OCI-LY3 (cell line): ENCODE measurements around the gene CEP57L1.
A peak's percentile ranks its signal among the peaks of the same experiment; 100 is the strongest.

ENCODE experiments used
- H2AFZ ChIP-seq: fragments of 200-600, 300-600 bp; shearing (Covaris generic); 2 replicates; pipeline ENCODE4 v1.6.0; 2014; ENCODE audit warnings: antibody characterized with exemption, low read depth, low read length
- H3K27ac ChIP-seq: fragments of 200-600, 300-600 bp; sonication (generic); 2 replicates; pipeline ENCODE4 v1.5.1; 2014; ENCODE audit warnings: mild to moderate bottlenecking, low read length, moderate library complexity, mixed read lengths
- H3K27me3 ChIP-seq: fragments of 200-600, 300-600 bp; sonication (generic); 2 replicates; pipeline ENCODE4 v1.6.1; 2014; ENCODE audit warnings: low read depth, low read length, mixed read lengths
- H3K36me3 ChIP-seq: fragments of 200-600, 300-600 bp; sonication (generic); replicated peaks from 2 replicates; pipeline ENCODE3; 2014; ENCODE audit warnings: low read depth, low read length, mixed read lengths
- H3K4me1 ChIP-seq: fragments of 300-600, 200-600 bp; sonication (generic); 2 replicates; pipeline ENCODE4 v1.6.1; 2014; ENCODE audit warnings: low read length, mixed read lengths
- H3K4me2 ChIP-seq: fragments of 200-600, 300-600 bp; sonication (generic); 2 replicates; pipeline ENCODE4 v1.6.1; 2014; ENCODE audit warnings: low read length, mixed read lengths
- H3K4me3 ChIP-seq: fragments of 300-600, 200-600 bp; sonication (generic); 2 replicates; pipeline ENCODE4 v1.5.1; 2014; ENCODE audit warnings: antibody characterized with exemption, mild to moderate bottlenecking, low read length, moderate library complexity
- H3K79me2 ChIP-seq: fragments of 300-600, 200-600 bp; shearing (Covaris generic); 2 replicates; pipeline ENCODE4 v1.6.1; 2014; ENCODE audit warnings: mild to moderate bottlenecking, low read length, mixed read lengths
- H3K9ac ChIP-seq: fragments of 300-600, 200-600 bp; shearing (Covaris generic); 2 replicates; pipeline ENCODE4 v1.6.0; 2014; ENCODE audit warnings: mild to moderate bottlenecking, low read length, moderate library complexity
- H3K9me3 ChIP-seq: fragments of 200-600, 300-600 bp; shearing (Covaris generic); 2 replicates; pipeline ENCODE4 v1.6.1; 2014; ENCODE audit warnings: low read length, mixed read lengths; ENCODE audit not compliant: insufficient read depth
- H4K20me1 ChIP-seq: fragments of 200-600, 300-600 bp; sonication (generic); 2 replicates; pipeline ENCODE4 v1.6.1; 2016; ENCODE audit warnings: low read length, mixed read lengths; ENCODE audit not compliant: insufficient read depth
- EZH2phosphoT487 ChIP-seq: fragments of 200-600 bp; shearing (Covaris generic); IDR thresholded peaks from 2 replicates; pipeline ENCODE4 v1.6.1; 2018; ENCODE audit warnings: antibody characterized with exemption, mixed run types, low read depth
- TF ChIP-seq, protein P1 (sequence below): fragments of 200-600, 300-600 bp; sonication (generic); IDR thresholded peaks from 2 replicates; pipeline ENCODE4 v1.5.1; 2014; ENCODE audit warnings: antibody characterized with exemption, low read length, low read depth

The CEP57L1 gene

DNA sequence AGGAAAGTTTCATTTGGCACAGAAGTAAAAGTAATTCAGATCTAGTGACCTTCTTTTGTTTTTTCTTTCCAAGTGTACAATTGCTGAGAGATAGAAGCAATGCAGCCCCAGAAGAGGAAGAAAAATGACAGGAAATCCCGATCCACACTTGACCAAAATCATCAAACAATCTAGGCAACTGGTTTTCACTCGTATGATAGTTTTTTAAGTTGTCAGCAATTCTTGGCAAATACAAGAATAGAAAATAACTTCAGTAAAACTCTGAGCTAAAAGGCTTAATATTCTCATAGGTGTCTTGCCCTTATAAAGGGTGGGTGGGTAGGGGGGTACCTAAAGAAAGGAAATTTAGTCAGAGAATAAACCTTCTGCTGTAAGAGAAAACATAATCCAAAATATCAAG is 36.7 kb upstream of the CEP57L1 start:
- Histone ChIP-seq H3K4me2 (no peak overlapping the region), H2AFZ (no peak overlapping the region), H3K79me2 (no peaks in the 10 kb centered on the region), H3K27ac (no peak overlapping the region), H3K9me3 (no peaks in the 10 kb centered on the region), H3K4me1 (no peaks in the 10 kb centered on the region), H3K4me3 (no peak overlapping the region), H3K36me3 (no peaks in the 10 kb centered on the region), H4K20me1 (no peaks in the 10 kb centered on the region), H3K9ac (no peak overlapping the region), H3K27me3 (no peaks in the 10 kb centered on the region)
- no peak for TF ChIP-seq EZH2phosphoT487
- TF ChIP-seq, protein P1, sequence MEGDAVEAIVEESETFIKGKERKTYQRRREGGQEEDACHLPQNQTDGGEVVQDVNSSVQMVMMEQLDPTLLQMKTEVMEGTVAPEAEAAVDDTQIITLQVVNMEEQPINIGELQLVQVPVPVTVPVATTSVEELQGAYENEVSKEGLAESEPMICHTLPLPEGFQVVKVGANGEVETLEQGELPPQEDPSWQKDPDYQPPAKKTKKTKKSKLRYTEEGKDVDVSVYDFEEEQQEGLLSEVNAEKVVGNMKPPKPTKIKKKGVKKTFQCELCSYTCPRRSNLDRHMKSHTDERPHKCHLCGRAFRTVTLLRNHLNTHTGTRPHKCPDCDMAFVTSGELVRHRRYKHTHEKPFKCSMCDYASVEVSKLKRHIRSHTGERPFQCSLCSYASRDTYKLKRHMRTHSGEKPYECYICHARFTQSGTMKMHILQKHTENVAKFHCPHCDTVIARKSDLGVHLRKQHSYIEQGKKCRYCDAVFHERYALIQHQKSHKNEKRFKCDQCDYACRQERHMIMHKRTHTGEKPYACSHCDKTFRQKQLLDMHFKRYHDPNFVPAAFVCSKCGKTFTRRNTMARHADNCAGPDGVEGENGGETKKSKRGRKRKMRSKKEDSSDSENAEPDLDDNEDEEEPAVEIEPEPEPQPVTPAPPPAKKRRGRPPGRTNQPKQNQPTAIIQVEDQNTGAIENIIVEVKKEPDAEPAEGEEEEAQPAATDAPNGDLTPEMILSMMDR = no peak

DNA sequence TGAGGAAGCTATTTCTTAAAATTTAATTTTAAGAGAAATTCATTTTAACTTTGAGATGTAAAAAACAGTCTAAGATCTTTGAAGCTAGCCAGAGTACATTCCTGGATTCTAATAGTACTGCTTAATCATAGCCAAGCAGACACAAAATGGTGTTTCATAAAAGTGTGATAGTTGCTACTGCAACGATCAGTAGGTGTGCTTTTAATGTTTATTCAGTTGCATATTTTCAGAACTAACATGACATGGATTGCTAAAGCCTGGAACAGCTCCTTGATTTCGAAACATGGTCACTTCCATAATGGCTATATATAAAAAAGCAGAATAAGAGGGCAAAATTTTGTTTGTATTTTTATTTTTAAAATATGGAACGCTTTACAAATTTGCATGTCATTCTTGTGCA is 36.2 kb upstream of the CEP57L1 start:
- no peaks in the 10 kb centered on the region for H3K9me3 ChIP-seq
- no peak overlapping the region for H3K4me2 ChIP-seq
- no peaks in the 10 kb centered on the region for H3K4me1 ChIP-seq
- no peak overlapping the region for H3K9ac ChIP-seq
- H3K27ac ChIP-seq = no peak overlapping the region
- no peak overlapping the region for H2AFZ ChIP-seq
- H3K27me3 ChIP-seq = no peaks in the 10 kb centered on the region
- H3K4me3 ChIP-seq = no peak overlapping the region
- H3K79me2 ChIP-seq = no peaks in the 10 kb centered on the region
- no peaks in the 10 kb centered on the region for H4K20me1 ChIP-seq
- H3K36me3 ChIP-seq = no peaks in the 10 kb centered on the region
- TF ChIP-seq, protein P1 = no peak
- TF ChIP-seq EZH2phosphoT487 = no peak

DNA sequence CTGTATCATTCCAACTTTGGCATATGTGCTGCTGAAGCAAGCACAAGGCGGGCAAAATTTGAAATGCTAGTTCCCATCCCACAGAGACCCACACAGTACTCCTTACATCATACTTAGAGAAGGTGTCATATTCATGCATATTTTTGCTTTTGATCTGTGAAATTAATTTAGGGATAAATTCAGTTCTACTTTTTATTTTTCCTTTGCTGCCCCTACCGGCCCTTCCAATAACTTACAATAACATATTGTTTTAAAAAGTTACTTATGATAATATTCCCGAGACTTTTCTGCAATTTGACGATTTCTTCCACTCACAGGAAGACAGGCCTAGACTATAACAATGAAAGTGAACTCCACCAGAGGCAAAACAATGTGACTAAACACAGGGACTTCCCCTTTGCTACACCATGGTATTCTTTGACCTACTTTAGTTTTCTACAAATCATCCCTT is 35.7 kb upstream of the CEP57L1 start:
- Histone ChIP-seq H4K20me1 (no peaks in the 10 kb centered on the region), H3K27ac (no peak overlapping the region), H3K4me2 (no peak overlapping the region), H3K9me3 (no peaks in the 10 kb centered on the region), H3K27me3 (no peaks in the 10 kb centered on the region), H3K36me3 (no peaks in the 10 kb centered on the region), H3K79me2 (no peaks in the 10 kb centered on the region), H3K4me3 (no peak overlapping the region), H3K9ac (no peak overlapping the region), H2AFZ (no peak overlapping the region), H3K4me1 (no peaks in the 10 kb centered on the region)
- TF ChIP-seq EZH2phosphoT487 = no peak
- TF ChIP-seq, protein P1 = peak; percentile 32; the same call in 1 of the 2 replicates

DNA sequence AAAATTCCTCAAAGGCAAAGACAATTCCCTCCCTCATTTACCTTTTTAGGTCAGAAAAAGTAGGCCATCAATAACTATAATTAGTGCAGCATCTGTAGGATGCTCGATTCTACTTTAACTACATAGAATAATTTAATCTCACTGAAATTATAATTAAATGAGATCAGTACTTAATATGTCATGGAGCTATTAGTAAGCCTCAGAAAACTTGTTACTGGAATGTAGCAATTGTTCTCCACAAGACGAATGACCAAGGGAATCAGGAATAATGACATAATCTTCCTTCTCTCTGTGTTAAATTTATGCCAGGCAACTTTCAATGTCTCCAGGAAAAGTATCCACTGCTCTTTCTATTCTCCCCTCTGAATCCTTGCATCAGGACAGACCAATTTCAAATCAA is 34.7 kb upstream of the CEP57L1 start:
- Histone ChIP-seq H3K4me2 (no peak overlapping the region), H3K79me2 (no peaks in the 10 kb centered on the region), H2AFZ (no peak overlapping the region), H4K20me1 (no peaks in the 10 kb centered on the region), H3K9me3 (no peaks in the 10 kb centered on the region), H3K36me3 (no peaks in the 10 kb centered on the region), H3K4me1 (no peaks in the 10 kb centered on the region), H3K27me3 (no peaks in the 10 kb centered on the region), H3K4me3 (no peak overlapping the region), H3K9ac (no peak overlapping the region), H3K27ac (no peak overlapping the region)
- TF ChIP-seq, protein P1 = no peak
- TF ChIP-seq EZH2phosphoT487 = no peak
